ENCODE data around the gene ZBTB20. TPM values are rescaled to one million over a fixed set of nuclear protein-coding genes. Genes with fewer than 3 reads are reported as not detected.

The ZBTB20 gene
- total RNA-seq, 1 experiment from 2014 or later: 10.7 TPM

- Mint-ChIP-seq H3K27me3 (ENCODE audit: insufficient read depth, unreplicated experiment) (no peaks in the 10 kb centered on the region), H3K36me3 (ENCODE audit: insufficient read depth, unreplicated experiment) (no peaks in the 10 kb centered on the region), H3K4me1 (ENCODE audit: insufficient read depth, unreplicated experiment) (peaks cover 20% of the 10 kb centered on the region), H3K27ac (ENCODE audit: low read depth, unreplicated experiment) (no peak overlapping the region), H3K9me3 (ENCODE audit: unreplicated experiment) (no peaks in the 10 kb centered on the region), H3K4me3 (ENCODE audit: unreplicated experiment) (no peak overlapping the region)
- BruUV-seq (replicated peaks): no TSS peak
- no peak for TF ChIP-seq CTCF (IDR thresholded peaks at IDR 0.05; ENCODE audit: unreplicated experiment)
- intact Hi-C loops (cut with micrococcal nuclease): no loop called here
- ChIA-PET POLR2A (no interaction called here), CTCF (interaction anchor here (0.5 to 5.1 kb wide), 2 partner anchors 28 to 1293 kb away, joined by 3 to 18 read pairs; no protein-coding TSS in a partner anchor)
- DNase-seq (ENCODE audit: unreplicated experiment): no peak
Measured at GRCh38 chr3:114553949-114554593, 593.0 kb downstream of the ZBTB20 start.

GRCh38 chr3:114552527-114552812 is 594.6 kb downstream of the ZBTB20 start:
- CTCF ChIA-PET: interaction anchor here (0.7 to 5.1 kb wide), 5 partner anchors 15 to 189 kb away, joined by 3 to 18 read pairs (median 3); no protein-coding TSS in a partner anchor
- H3K4me1 Mint-ChIP-seq (ENCODE audit: insufficient read depth, unreplicated experiment): peaks cover 9% of the 10 kb centered on the region
- POLR2A ChIA-PET: interaction anchor here (0.8 kb wide), 1 partner anchor 14 kb away, joined by 3 read pairs; no protein-coding TSS in a partner anchor
- no peak for TF ChIP-seq CTCF (IDR thresholded peaks at IDR 0.05; ENCODE audit: unreplicated experiment)
- TSS peak; percentile 47 for BruUV-seq (replicated peaks)
- no peaks in the 10 kb centered on the region for H3K27me3 Mint-ChIP-seq (ENCODE audit: insufficient read depth, unreplicated experiment)
- intact Hi-C loops (cut with micrococcal nuclease): no loop called here
- H3K9me3 Mint-ChIP-seq (ENCODE audit: unreplicated experiment): no peaks in the 10 kb centered on the region
- H3K27ac Mint-ChIP-seq (ENCODE audit: low read depth, unreplicated experiment): peak overlapping the region; percentile 83
- DNase-seq (ENCODE audit: unreplicated experiment): no peak
- H3K36me3 Mint-ChIP-seq (ENCODE audit: insufficient read depth, unreplicated experiment): no peaks in the 10 kb centered on the region
- no peak overlapping the region for H3K4me3 Mint-ChIP-seq (ENCODE audit: unreplicated experiment)

- H3K27ac Mint-ChIP-seq (ENCODE audit: low read depth, unreplicated experiment): peak overlapping the region; percentile 83
- no peak for TF ChIP-seq CTCF (IDR thresholded peaks at IDR 0.05; ENCODE audit: unreplicated experiment)
- H3K4me1 Mint-ChIP-seq (ENCODE audit: insufficient read depth, unreplicated experiment): peaks cover 9% of the 10 kb centered on the region
- CTCF ChIA-PET: interaction anchor here (0.6 to 5.1 kb wide), 8 partner anchors 16 to 1320 kb away, joined by 3 to 18 read pairs (median 3); no protein-coding TSS in a partner anchor
- POLR2A ChIA-PET: interaction anchor here (0.6 to 0.8 kb wide), 2 partner anchors 8 to 15 kb away, joined by 3 read pairs; no protein-coding TSS in a partner anchor
- H3K4me3 Mint-ChIP-seq (ENCODE audit: unreplicated experiment): no peak overlapping the region
- H3K9me3 Mint-ChIP-seq (ENCODE audit: unreplicated experiment): no peaks in the 10 kb centered on the region
- no peaks in the 10 kb centered on the region for H3K36me3 Mint-ChIP-seq (ENCODE audit: insufficient read depth, unreplicated experiment)
- no TSS peak for BruUV-seq (replicated peaks)
- H3K27me3 Mint-ChIP-seq (ENCODE audit: insufficient read depth, unreplicated experiment): no peaks in the 10 kb centered on the region
- DNase-seq (ENCODE audit: unreplicated experiment): peak; percentile 78
- intact Hi-C loops (cut with micrococcal nuclease): no loop called here
Measured at GRCh38 chr3:114551770-114552526, 595.1 kb downstream of the ZBTB20 start.

- Mint-ChIP-seq H3K9me3 (ENCODE audit: unreplicated experiment) (no peaks in the 10 kb centered on the region), H3K27ac (ENCODE audit: low read depth, unreplicated experiment) (no peak overlapping the region), H3K27me3 (ENCODE audit: insufficient read depth, unreplicated experiment) (no peaks in the 10 kb centered on the region), H3K4me1 (ENCODE audit: insufficient read depth, unreplicated experiment) (peaks cover 7% of the 10 kb centered on the region), H3K4me3 (ENCODE audit: unreplicated experiment) (no peak overlapping the region), H3K36me3 (ENCODE audit: insufficient read depth, unreplicated experiment) (no peaks in the 10 kb centered on the region)
- no TSS peak for BruUV-seq (replicated peaks)
- TF ChIP-seq CTCF (IDR thresholded peaks at IDR 0.05; ENCODE audit: unreplicated experiment): no peak
- POLR2A ChIA-PET: no interaction called here
- intact Hi-C loops (cut with micrococcal nuclease): no loop called here
- no peak for DNase-seq (ENCODE audit: unreplicated experiment)
- CTCF ChIA-PET: interaction anchor here (5.1 kb wide), 1 partner anchor 24 kb away, joined by 18 read pairs; no protein-coding TSS in a partner anchor
Measured at GRCh38 chr3:114550165-114550564, 596.9 kb downstream of the ZBTB20 start.

Measured in MCF 10A (cell line).